ENCODE data around the gene EIF2AK3. TPM values are rescaled to one million over a fixed set of nuclear protein-coding genes. Genes with fewer than 3 reads are reported as not detected.

Gene EIF2AK3
- polyA plus RNA-seq, 2 of the 4 experiments (the other 2 are of a cell fraction): 11.0 to 17.5 TPM

GRCh38 chr2:88627856-88628570, 749 bp upstream of the EIF2AK3 start:
- Histone ChIP-seq H3K4me3 (peak overlapping the region; percentile 54), H3K4me2 (peak overlapping the region; percentile 89), H3K4me1 (peaks cover 21% of the 10 kb centered on the region), H3K9me3 (no peaks in the 10 kb centered on the region), H3K27ac (peak overlapping the region; percentile 83 to 90)
- peak; percentile 81 to 98 for DNase-seq (ENCODE audit: low read depth in 1 of 2, low spot score in 1 of 2)
- ChIA-PET POLR2A (interaction anchor here (0.6 to 1.9 kb wide), 9 partner anchors 8 to 130 kb away, joined by 3 to 6 read pairs (median 4); no protein-coding TSS in a partner anchor), CTCF (interaction anchor here (0.6 to 1.3 kb wide), 4 partner anchors 10 to 56 kb away, joined by 3 to 7 read pairs (median 4); no protein-coding TSS in a partner anchor)
- peak; percentile 80 to 83 for ATAC-seq
- peak; percentile 72 for FAIRE-seq
- 1% methylated on average over 21 of the region's 21 CpGs for WGBS (ENCODE audit: missing lambda C conversion rate)
- TF ChIP-seq NR3C1 (IDR thresholded peaks at IDR 0.05) (no peak), ZNF302 (CRISPR knock-in tag; IDR thresholded peaks at IDR 0.05) (no peak), TFCP2L1 (CRISPR knock-in tag; IDR thresholded peaks at IDR 0.05) (no peak), RARB (CRISPR knock-in tag; IDR thresholded peaks at IDR 0.05) (no peak), JUN (IDR thresholded peaks at IDR 0.05) (peak; percentile 41 to 46; a peak in 3 of 5 replicates), ESRRA (IDR thresholded peaks at IDR 0.05; ENCODE audit: borderline replicate concordance, low read length) (no peak), ZSCAN20 (CRISPR knock-in tag; IDR thresholded peaks at IDR 0.05) (no peak), EP300 (IDR thresholded peaks at IDR 0.05) (no peak), MAX (IDR thresholded peaks at IDR 0.05) (peak; percentile 47; the same call in 1 of the 2 replicates), CTCF (IDR thresholded peaks at IDR 0.05) (no peak), SREBF2 (IDR thresholded peaks at IDR 0.05) (no peak), CBX2 (IDR thresholded peaks at IDR 0.05; ENCODE audit: borderline replicate concordance, low read depth) (no peak), GATA3 (IDR thresholded peaks at IDR 0.05; ENCODE audit: borderline replicate concordance) (no peak), POLR2AphosphoS2 (conservative IDR thresholded peaks at IDR 0.05; ENCODE audit: low read length) (no peak), MAFK (IDR thresholded peaks at IDR 0.05; ENCODE audit: partially characterized antibody) (peak; percentile 24), RFX5 (IDR thresholded peaks at IDR 0.05) (peak; percentile 70; the same call in 1 of the 2 replicates), HMGXB4 (CRISPR knock-in tag; IDR thresholded peaks at IDR 0.05; ENCODE audit: borderline replicate concordance) (no peak), EHF (CRISPR knock-in tag; IDR thresholded peaks at IDR 0.05) (no peak), CHD2 (IDR thresholded peaks at IDR 0.05; ENCODE audit: low read length, partially characterized antibody) (no peak), REST (IDR thresholded peaks at IDR 0.05) (no peak; the same call in 1 of the 2 replicates), PHF8 (IDR thresholded peaks at IDR 0.05; ENCODE audit: borderline replicate concordance, low read depth) (peak; percentile 96), HES2 (IDR thresholded peaks at IDR 0.05) (no peak), FOSB (CRISPR knock-in tag; IDR thresholded peaks at IDR 0.05) (no peak), MYC (IDR thresholded peaks at IDR 0.05; ENCODE audit: borderline replicate concordance, low read length) (peak; percentile 60; the same call in 1 of the 2 replicates), PBX3 (IDR thresholded peaks at IDR 0.05) (no peak), BHLHE40 (IDR thresholded peaks at IDR 0.05; ENCODE audit: low read depth, low read length) (no peak), BCL3 (IDR thresholded peaks at IDR 0.05) (peak; percentile 92; the same call in 2 of the 3 replicates), CEBPB (IDR thresholded peaks at IDR 0.05) (no peak), CBX8 (IDR thresholded peaks at IDR 0.05) (no peak), MAZ (IDR thresholded peaks at IDR 0.05; ENCODE audit: borderline replicate concordance, low read depth, low read length) (no peak)

All from A549 (cell line).